ENCODE data around the gene ANKH. TPM values are rescaled to one million over a fixed set of nuclear protein-coding genes. Genes with fewer than 3 reads are reported as not detected.

ANKH gene
- total and polyA plus RNA-seq, 2 of the 13 experiments (the other 11 are each of a cell fraction or from before 2014, with no cell fraction given): 25.0 to 36.0 TPM

DNA sequence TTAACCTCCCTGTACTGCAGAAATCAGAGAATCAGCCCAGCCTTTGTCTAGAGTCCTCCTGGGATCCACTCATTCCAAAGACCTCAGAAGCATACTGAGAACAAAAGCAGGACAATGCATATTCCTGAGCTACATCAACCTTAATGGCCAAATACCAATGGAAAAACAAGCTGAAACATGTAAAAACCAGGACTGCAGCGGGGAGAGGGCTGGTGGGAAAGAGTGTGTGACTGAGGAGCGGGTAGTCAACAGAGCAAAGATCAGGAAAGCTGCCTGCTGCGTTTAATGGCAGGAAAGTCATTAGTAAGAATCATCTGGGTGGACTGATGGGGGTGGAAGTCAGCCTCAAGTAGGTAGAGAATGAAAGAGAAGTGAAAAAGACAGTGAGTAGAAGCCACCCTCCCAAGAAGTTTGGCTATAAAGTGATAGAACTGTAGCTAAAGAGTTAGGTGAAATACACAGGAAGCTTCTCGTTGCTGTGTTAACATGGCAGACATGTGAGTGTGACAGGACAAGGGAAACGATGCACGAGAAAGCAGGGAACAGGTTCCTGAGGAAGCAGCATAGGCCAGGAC, 119.0 kb downstream of the ANKH start (continued):
- TF ChIP-seq, protein P1, sequence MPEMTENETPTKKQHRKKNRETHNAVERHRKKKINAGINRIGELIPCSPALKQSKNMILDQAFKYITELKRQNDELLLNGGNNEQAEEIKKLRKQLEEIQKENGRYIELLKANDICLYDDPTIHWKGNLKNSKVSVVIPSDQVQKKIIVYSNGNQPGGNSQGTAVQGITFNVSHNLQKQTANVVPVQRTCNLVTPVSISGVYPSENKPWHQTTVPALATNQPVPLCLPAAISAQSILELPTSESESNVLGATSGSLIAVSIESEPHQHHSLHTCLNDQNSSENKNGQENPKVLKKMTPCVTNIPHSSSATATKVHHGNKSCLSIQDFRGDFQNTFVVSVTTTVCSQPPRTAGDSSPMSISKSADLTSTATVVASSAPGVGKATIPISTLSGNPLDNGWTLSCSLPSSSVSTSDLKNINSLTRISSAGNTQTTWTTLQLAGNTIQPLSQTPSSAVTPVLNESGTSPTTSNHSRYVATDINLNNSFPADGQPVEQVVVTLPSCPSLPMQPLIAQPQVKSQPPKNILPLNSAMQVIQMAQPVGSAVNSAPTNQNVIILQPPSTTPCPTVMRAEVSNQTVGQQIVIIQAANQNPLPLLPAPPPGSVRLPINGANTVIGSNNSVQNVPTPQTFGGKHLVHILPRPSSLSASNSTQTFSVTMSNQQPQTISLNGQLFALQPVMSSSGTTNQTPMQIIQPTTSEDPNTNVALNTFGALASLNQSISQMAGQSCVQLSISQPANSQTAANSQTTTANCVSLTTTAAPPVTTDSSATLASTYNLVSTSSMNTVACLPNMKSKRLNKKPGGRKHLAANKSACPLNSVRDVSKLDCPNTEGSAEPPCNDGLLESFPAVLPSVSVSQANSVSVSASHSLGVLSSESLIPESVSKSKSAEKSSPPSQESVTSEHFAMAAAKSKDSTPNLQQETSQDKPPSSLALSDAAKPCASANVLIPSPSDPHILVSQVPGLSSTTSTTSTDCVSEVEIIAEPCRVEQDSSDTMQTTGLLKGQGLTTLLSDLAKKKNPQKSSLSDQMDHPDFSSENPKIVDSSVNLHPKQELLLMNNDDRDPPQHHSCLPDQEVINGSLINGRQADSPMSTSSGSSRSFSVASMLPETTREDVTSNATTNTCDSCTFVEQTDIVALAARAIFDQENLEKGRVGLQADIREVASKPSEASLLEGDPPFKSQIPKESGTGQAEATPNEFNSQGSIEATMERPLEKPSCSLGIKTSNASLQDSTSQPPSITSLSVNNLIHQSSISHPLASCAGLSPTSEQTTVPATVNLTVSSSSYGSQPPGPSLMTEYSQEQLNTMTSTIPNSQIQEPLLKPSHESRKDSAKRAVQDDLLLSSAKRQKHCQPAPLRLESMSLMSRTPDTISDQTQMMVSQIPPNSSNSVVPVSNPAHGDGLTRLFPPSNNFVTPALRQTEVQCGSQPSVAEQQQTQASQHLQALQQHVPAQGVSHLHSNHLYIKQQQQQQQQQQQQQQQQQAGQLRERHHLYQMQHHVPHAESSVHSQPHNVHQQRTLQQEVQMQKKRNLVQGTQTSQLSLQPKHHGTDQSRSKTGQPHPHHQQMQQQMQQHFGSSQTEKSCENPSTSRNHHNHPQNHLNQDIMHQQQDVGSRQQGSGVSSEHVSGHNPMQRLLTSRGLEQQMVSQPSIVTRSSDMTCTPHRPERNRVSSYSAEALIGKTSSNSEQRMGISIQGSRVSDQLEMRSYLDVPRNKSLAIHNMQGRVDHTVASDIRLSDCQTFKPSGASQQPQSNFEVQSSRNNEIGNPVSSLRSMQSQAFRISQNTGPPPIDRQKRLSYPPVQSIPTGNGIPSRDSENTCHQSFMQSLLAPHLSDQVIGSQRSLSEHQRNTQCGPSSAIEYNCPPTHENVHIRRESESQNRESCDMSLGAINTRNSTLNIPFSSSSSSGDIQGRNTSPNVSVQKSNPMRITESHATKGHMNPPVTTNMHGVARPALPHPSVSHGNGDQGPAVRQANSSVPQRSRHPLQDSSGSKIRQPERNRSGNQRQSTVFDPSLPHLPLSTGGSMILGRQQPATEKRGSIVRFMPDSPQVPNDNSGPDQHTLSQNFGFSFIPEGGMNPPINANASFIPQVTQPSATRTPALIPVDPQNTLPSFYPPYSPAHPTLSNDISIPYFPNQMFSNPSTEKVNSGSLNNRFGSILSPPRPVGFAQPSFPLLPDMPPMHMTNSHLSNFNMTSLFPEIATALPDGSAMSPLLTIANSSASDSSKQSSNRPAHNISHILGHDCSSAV (CRISPR knock-in tag; IDR thresholded peaks at IDR 0.05; ENCODE audit: borderline replicate concordance): no peak
- no peak for TF ChIP-seq PLRG1 (conservative IDR thresholded peaks at IDR 0.05)
- 0 out of 2 replicates have a peak, but pooled peaks have one; percentile 4 for TF ChIP-seq RARA (CRISPR knock-in tag; IDR thresholded peaks at IDR 0.05)
- TF ChIP-seq ZNF24 (IDR thresholded peaks at IDR 0.05): no peak
- no peak for TF ChIP-seq ZNF296 (CRISPR knock-in tag; conservative IDR thresholded peaks at IDR 0.05)
- TF ChIP-seq, protein P2, sequence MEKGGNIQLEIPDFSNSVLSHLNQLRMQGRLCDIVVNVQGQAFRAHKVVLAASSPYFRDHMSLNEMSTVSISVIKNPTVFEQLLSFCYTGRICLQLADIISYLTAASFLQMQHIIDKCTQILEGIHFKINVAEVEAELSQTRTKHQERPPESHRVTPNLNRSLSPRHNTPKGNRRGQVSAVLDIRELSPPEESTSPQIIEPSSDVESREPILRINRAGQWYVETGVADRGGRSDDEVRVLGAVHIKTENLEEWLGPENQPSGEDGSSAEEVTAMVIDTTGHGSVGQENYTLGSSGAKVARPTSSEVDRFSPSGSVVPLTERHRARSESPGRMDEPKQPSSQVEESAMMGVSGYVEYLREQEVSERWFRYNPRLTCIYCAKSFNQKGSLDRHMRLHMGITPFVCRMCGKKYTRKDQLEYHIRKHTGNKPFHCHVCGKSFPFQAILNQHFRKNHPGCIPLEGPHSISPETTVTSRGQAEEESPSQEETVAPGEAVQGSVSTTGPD (CRISPR knock-in tag; IDR thresholded peaks at IDR 0.05): no peak
- TF ChIP-seq, protein P3, sequence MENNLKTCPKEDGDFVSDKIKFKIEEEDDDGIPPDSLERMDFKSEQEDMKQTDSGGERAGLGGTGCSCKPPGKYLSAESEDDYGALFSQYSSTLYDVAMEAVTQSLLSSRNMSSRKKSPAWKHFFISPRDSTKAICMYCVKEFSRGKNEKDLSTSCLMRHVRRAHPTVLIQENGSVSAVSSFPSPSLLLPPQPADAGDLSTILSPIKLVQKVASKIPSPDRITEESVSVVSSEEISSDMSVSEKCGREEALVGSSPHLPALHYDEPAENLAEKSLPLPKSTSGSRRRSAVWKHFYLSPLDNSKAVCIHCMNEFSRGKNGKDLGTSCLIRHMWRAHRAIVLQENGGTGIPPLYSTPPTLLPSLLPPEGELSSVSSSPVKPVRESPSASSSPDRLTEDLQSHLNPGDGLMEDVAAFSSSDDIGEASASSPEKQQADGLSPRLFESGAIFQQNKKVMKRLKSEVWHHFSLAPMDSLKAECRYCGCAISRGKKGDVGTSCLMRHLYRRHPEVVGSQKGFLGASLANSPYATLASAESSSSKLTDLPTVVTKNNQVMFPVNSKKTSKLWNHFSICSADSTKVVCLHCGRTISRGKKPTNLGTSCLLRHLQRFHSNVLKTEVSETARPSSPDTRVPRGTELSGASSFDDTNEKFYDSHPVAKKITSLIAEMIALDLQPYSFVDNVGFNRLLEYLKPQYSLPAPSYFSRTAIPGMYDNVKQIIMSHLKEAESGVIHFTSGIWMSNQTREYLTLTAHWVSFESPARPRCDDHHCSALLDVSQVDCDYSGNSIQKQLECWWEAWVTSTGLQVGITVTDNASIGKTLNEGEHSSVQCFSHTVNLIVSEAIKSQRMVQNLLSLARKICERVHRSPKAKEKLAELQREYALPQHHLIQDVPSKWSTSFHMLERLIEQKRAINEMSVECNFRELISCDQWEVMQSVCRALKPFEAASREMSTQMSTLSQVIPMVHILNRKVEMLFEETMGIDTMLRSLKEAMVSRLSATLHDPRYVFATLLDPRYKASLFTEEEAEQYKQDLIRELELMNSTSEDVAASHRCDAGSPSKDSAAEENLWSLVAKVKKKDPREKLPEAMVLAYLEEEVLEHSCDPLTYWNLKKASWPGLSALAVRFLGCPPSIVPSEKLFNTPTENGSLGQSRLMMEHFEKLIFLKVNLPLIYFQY (CRISPR knock-in tag; IDR thresholded peaks at IDR 0.05; ENCODE audit: borderline replicate concordance): no peak
- no peak for TF ChIP-seq ZNF556 (CRISPR knock-in tag; IDR thresholded peaks at IDR 0.05; ENCODE audit: borderline replicate concordance)
- no peak for TF ChIP-seq SOX13 (IDR thresholded peaks at IDR 0.05)
- peak in 1 of 2 experiments; percentile 15; a peak in 1 of 4 replicates for TF ChIP-seq SOX13 (CRISPR knock-in tag; conservative IDR thresholded peaks at IDR 0.05 in 1 of 2, IDR thresholded peaks at IDR 0.05 in 1 of 2)
- TF ChIP-seq ZNF430 (CRISPR knock-in tag; IDR thresholded peaks at IDR 0.05): 0 out of 2 replicates have a peak, but pooled peaks have one; percentile 2
- TF ChIP-seq MED13 (CRISPR knock-in tag; IDR thresholded peaks at IDR 0.05): no peak
- TF ChIP-seq RFX5 (IDR thresholded peaks at IDR 0.05; ENCODE audit: low read depth, low read length): no peak
- TF ChIP-seq ZBTB38 (CRISPR knock-in tag; IDR thresholded peaks at IDR 0.05): peak; percentile 97
- TF ChIP-seq ATAD3A (CRISPR knock-in tag; IDR thresholded peaks at IDR 0.05): no peak
- no peak for TF ChIP-seq SMAD1 (CRISPR knock-in tag; IDR thresholded peaks at IDR 0.05; ENCODE audit: borderline replicate concordance, low read depth)
- TF ChIP-seq FOSL2 (CRISPR knock-in tag; IDR thresholded peaks at IDR 0.05): no peak
- peak; percentile 63 for TF ChIP-seq HNF4A (CRISPR knock-in tag; IDR thresholded peaks at IDR 0.05)
